Measurements from ENCODE around the gene HIPK3. TPM values are rescaled to one million over a fixed set of nuclear protein-coding genes. Genes with fewer than 3 reads are reported as not detected.

Gene HIPK3
- polyA plus RNA-seq, 1 donor from 2014 or later = 25.5 TPM

DNA sequence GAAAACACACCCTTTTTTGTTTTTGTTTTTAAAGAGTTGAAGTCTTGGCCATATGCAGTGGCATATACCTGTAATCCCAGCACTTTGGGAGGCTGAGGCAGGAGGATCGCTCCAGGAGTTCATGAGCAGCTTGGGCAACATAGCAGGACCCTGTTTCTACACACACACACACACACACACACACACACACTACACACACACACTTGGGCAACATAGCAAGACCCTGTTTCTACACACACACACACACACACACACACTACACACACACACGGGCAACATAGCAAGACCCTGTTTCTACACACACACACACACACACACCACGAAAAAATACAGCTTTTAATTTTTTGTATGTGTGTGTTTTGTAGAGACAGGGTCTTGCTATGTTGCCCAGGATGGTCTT is 54.5 kb downstream of the HIPK3 start:
- H3K27ac ChIP-seq (ENCODE audit: low read length) = no peak overlapping the region
- H3K9ac ChIP-seq (ENCODE audit: low read length) = no peak overlapping the region
- peaks cover 5% of the 10 kb centered on the region for H3K79me2 ChIP-seq (replicated peaks; ENCODE audit: insufficient read depth, low read length)
- H3K9me2 ChIP-seq (ENCODE audit: insufficient read depth, low read length) = no peaks in the 10 kb centered on the region
- no peaks in the 10 kb centered on the region for H3F3A ChIP-seq (ENCODE audit: insufficient read depth, low read length, poor library complexity, severe bottlenecking)
- H4K20me1 ChIP-seq (ENCODE audit: insufficient read depth) = no peaks in the 10 kb centered on the region
- H2AFZ ChIP-seq (ENCODE audit: low read depth, low read length) = no peak overlapping the region
- no peaks in the 10 kb centered on the region for H3K9me3 ChIP-seq (ENCODE audit: low read length)
- H3K4me2 ChIP-seq (ENCODE audit: low read length) = no peak overlapping the region
- no peak overlapping the region for H3K4me3 ChIP-seq (ENCODE audit: low read length)
- no peaks in the 10 kb centered on the region for H3K27me3 ChIP-seq (ENCODE audit: insufficient read depth, low read depth, low read length)
- no peaks in the 10 kb centered on the region for H3K36me3 ChIP-seq (ENCODE audit: insufficient read depth, low read length)
- TF ChIP-seq RAD21 (conservative IDR thresholded peaks at IDR 0.05) (no peak), EP300 (conservative IDR thresholded peaks at IDR 0.05; ENCODE audit: poor library complexity, severe bottlenecking) (no peak), POLR2AphosphoS5 (IDR thresholded peaks at IDR 0.05) (no peak), MXI1 (conservative IDR thresholded peaks at IDR 0.05; ENCODE audit: poor library complexity, severe bottlenecking) (no peak), TAF1 (IDR thresholded peaks at IDR 0.05; ENCODE audit: low read depth) (no peak), SMC3 (conservative IDR thresholded peaks at IDR 0.05; ENCODE audit: poor library complexity) (no peak)
- TF ChIP-seq, protein P1, sequence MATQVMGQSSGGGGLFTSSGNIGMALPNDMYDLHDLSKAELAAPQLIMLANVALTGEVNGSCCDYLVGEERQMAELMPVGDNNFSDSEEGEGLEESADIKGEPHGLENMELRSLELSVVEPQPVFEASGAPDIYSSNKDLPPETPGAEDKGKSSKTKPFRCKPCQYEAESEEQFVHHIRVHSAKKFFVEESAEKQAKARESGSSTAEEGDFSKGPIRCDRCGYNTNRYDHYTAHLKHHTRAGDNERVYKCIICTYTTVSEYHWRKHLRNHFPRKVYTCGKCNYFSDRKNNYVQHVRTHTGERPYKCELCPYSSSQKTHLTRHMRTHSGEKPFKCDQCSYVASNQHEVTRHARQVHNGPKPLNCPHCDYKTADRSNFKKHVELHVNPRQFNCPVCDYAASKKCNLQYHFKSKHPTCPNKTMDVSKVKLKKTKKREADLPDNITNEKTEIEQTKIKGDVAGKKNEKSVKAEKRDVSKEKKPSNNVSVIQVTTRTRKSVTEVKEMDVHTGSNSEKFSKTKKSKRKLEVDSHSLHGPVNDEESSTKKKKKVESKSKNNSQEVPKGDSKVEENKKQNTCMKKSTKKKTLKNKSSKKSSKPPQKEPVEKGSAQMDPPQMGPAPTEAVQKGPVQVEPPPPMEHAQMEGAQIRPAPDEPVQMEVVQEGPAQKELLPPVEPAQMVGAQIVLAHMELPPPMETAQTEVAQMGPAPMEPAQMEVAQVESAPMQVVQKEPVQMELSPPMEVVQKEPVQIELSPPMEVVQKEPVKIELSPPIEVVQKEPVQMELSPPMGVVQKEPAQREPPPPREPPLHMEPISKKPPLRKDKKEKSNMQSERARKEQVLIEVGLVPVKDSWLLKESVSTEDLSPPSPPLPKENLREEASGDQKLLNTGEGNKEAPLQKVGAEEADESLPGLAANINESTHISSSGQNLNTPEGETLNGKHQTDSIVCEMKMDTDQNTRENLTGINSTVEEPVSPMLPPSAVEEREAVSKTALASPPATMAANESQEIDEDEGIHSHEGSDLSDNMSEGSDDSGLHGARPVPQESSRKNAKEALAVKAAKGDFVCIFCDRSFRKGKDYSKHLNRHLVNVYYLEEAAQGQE (IDR thresholded peaks at IDR 0.05; ENCODE audit: borderline replicate concordance) = no peak
- TF ChIP-seq, protein P2, sequence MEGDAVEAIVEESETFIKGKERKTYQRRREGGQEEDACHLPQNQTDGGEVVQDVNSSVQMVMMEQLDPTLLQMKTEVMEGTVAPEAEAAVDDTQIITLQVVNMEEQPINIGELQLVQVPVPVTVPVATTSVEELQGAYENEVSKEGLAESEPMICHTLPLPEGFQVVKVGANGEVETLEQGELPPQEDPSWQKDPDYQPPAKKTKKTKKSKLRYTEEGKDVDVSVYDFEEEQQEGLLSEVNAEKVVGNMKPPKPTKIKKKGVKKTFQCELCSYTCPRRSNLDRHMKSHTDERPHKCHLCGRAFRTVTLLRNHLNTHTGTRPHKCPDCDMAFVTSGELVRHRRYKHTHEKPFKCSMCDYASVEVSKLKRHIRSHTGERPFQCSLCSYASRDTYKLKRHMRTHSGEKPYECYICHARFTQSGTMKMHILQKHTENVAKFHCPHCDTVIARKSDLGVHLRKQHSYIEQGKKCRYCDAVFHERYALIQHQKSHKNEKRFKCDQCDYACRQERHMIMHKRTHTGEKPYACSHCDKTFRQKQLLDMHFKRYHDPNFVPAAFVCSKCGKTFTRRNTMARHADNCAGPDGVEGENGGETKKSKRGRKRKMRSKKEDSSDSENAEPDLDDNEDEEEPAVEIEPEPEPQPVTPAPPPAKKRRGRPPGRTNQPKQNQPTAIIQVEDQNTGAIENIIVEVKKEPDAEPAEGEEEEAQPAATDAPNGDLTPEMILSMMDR (IDR thresholded peaks at IDR 0.05; ENCODE audit: poor library complexity, severe bottlenecking) = no peak

DNA sequence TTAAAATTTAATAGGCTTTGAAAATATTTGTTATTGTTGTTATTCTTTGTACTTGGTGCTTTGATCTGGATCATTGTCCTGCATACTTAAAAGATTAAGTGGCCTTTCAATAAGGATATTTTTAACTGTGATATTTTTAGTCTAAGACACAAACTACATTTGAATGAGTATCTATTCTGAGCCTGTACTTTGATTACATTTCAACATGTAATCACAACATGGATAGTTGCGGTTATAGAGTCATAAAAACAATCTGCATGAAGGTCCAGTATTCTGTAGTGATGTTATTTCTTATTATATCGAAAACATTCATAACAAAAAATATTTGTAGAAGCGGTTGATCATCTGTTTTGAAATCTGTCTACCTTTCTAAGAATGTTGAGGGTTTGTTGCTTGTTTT is 58.6 kb downstream of the HIPK3 start:
- Histone ChIP-seq H3K4me2 (ENCODE audit: low read length) (no peak overlapping the region), H3K79me2 (replicated peaks; ENCODE audit: insufficient read depth, low read length) (no peaks in the 10 kb centered on the region), H3K27ac (ENCODE audit: low read length) (no peak overlapping the region), H3K9me3 (ENCODE audit: low read length) (no peaks in the 10 kb centered on the region), H3K27me3 (ENCODE audit: insufficient read depth, low read depth, low read length) (no peaks in the 10 kb centered on the region), H3F3A (ENCODE audit: insufficient read depth, low read length, poor library complexity, severe bottlenecking) (no peaks in the 10 kb centered on the region), H4K20me1 (ENCODE audit: insufficient read depth) (no peaks in the 10 kb centered on the region), H3K36me3 (ENCODE audit: insufficient read depth, low read length) (no peaks in the 10 kb centered on the region), H3K9me2 (ENCODE audit: insufficient read depth, low read length) (no peaks in the 10 kb centered on the region), H3K9ac (ENCODE audit: low read length) (no peak overlapping the region), H3K4me3 (ENCODE audit: low read length) (no peak overlapping the region), H2AFZ (ENCODE audit: low read depth, low read length) (no peak overlapping the region)
- no peak for TF ChIP-seq RAD21 (conservative IDR thresholded peaks at IDR 0.05)
- TF ChIP-seq, protein P2 (IDR thresholded peaks at IDR 0.05; ENCODE audit: poor library complexity, severe bottlenecking) = no peak
- TF ChIP-seq TAF1 (IDR thresholded peaks at IDR 0.05; ENCODE audit: low read depth) = no peak
- no peak for TF ChIP-seq POLR2AphosphoS5 (IDR thresholded peaks at IDR 0.05)
- TF ChIP-seq SMC3 (conservative IDR thresholded peaks at IDR 0.05; ENCODE audit: poor library complexity) = no peak
- no peak for TF ChIP-seq EP300 (conservative IDR thresholded peaks at IDR 0.05; ENCODE audit: poor library complexity, severe bottlenecking)
- TF ChIP-seq, protein P1 (IDR thresholded peaks at IDR 0.05; ENCODE audit: borderline replicate concordance) = no peak
- no peak for TF ChIP-seq EZH2 (IDR thresholded peaks at IDR 0.05; ENCODE audit: borderline replicate concordance, insufficient read depth, low read length, poor library complexity, severe bottlenecking)
- no peak for TF ChIP-seq MXI1 (conservative IDR thresholded peaks at IDR 0.05; ENCODE audit: poor library complexity, severe bottlenecking)

All from neural cell (in vitro differentiated cells).